A549 (cell line): ENCODE measurements around the gene PRKN.

Experiments
- RAD21 ChIP-seq, 2 experiments: fragments of >200 bp in 1 of 2; sonication (Bioruptor Twin) in 1 of 2; formaldehyde crosslinking in 1 of 2; IDR thresholded peaks in 1 of 2; conservative IDR thresholded peaks in 1 of 2; 2 replicates in 1 of 2; 3 replicates in 1 of 2; pipeline ENCODE4 v1.6.1; 2012 to 2018; ENCODE audit warnings: inconsistent platforms in 1 of 2
- TF ChIP-seq, protein P1 (sequence below): fragments of 200-600 bp; sonication (generic); IDR thresholded peaks from 2 replicates; pipeline ENCODE4 v1.6.1; 2016; ENCODE audit warnings: antibody characterized with exemption, mild to moderate bottlenecking, moderate library complexity
- TF ChIP-seq, protein P2 (sequence below): fragments of 450-650 bp; IDR thresholded peaks from 2 replicates; pipeline ENCODE4 v1.6.1; 2014; ENCODE audit warnings: antibody characterized with exemption

GRCh38 chr6:161395716-161396231, 1331.8 kb downstream of the PRKN start:
- TF ChIP-seq, protein P1, sequence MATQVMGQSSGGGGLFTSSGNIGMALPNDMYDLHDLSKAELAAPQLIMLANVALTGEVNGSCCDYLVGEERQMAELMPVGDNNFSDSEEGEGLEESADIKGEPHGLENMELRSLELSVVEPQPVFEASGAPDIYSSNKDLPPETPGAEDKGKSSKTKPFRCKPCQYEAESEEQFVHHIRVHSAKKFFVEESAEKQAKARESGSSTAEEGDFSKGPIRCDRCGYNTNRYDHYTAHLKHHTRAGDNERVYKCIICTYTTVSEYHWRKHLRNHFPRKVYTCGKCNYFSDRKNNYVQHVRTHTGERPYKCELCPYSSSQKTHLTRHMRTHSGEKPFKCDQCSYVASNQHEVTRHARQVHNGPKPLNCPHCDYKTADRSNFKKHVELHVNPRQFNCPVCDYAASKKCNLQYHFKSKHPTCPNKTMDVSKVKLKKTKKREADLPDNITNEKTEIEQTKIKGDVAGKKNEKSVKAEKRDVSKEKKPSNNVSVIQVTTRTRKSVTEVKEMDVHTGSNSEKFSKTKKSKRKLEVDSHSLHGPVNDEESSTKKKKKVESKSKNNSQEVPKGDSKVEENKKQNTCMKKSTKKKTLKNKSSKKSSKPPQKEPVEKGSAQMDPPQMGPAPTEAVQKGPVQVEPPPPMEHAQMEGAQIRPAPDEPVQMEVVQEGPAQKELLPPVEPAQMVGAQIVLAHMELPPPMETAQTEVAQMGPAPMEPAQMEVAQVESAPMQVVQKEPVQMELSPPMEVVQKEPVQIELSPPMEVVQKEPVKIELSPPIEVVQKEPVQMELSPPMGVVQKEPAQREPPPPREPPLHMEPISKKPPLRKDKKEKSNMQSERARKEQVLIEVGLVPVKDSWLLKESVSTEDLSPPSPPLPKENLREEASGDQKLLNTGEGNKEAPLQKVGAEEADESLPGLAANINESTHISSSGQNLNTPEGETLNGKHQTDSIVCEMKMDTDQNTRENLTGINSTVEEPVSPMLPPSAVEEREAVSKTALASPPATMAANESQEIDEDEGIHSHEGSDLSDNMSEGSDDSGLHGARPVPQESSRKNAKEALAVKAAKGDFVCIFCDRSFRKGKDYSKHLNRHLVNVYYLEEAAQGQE: no peak
- no peak for TF ChIP-seq RAD21 (conservative IDR thresholded peaks at IDR 0.05 in 1 of 2, IDR thresholded peaks at IDR 0.05 in 1 of 2)
- TF ChIP-seq, protein P2, sequence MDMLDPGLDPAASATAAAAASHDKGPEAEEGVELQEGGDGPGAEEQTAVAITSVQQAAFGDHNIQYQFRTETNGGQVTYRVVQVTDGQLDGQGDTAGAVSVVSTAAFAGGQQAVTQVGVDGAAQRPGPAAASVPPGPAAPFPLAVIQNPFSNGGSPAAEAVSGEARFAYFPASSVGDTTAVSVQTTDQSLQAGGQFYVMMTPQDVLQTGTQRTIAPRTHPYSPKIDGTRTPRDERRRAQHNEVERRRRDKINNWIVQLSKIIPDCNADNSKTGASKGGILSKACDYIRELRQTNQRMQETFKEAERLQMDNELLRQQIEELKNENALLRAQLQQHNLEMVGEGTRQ: no peak
